Pons (tissue), 1 donor: ENCODE measurements around the gene PTPN6.

ENCODE experiments used
- DNase-seq: peaks from one replicate; pipeline ENCODE4 v3.0.0-alpha.2; 2016; ENCODE audit warnings: low spot score

The PTPN6 gene

GRCh38 chr12:6956021-6956727 is 5.0 kb downstream of the PTPN6 start:
- DNase-seq = no peak

DNA sequence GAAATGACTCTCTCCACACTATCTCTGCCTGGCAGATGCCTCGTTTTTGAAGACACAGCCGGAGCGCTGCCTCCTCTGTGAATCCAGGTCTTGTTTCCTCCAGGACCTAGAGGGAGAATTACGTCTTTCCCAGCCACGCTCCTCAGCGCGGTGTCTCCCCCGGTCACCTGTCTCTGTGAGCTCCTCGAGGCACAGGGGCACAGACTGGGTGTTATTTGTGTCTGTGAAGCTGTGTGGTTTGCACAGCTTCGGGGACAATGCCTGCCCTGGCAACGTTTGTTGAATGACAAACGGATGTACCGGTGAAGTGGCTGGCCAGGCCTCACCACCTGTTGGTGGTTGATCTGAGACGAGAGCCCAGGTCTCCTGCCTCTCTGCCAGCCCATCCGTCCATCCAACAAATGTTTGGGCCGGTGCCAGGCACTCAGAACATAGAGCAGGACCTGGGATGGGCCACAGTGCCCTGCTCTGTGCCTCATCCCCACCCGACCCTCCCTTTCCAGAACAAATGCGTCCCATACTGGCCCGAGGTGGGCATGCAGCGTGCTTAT is 6.1 kb downstream of the PTPN6 start:
- DNase-seq = no peak

- DNase-seq = no peak
Observed at GRCh38 chr12:6957741-6958608, 6.8 kb downstream of the PTPN6 start.

DNA sequence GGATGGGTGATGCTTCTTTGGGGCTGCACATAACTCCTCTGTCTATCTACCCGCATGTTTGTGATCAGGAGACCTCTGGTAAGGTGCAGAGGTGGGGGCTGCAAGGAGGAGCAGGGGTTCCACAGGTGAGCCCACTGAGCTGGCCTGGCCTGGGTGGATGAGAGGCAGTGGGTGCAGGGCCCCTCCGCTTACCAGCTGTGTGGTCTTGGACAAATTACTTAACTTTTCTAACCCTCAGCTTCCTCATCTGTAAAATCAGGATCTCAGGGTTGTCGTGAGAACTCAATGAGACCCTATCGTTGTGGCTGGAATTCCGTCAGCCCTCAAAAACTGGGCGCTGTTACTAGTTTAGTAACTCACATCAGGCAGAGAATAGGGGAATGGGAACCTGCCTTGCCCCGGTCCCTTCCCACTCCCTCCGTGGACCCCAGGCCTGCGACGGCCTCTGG is 7.5 kb downstream of the PTPN6 start:
- DNase-seq = no peak

DNA sequence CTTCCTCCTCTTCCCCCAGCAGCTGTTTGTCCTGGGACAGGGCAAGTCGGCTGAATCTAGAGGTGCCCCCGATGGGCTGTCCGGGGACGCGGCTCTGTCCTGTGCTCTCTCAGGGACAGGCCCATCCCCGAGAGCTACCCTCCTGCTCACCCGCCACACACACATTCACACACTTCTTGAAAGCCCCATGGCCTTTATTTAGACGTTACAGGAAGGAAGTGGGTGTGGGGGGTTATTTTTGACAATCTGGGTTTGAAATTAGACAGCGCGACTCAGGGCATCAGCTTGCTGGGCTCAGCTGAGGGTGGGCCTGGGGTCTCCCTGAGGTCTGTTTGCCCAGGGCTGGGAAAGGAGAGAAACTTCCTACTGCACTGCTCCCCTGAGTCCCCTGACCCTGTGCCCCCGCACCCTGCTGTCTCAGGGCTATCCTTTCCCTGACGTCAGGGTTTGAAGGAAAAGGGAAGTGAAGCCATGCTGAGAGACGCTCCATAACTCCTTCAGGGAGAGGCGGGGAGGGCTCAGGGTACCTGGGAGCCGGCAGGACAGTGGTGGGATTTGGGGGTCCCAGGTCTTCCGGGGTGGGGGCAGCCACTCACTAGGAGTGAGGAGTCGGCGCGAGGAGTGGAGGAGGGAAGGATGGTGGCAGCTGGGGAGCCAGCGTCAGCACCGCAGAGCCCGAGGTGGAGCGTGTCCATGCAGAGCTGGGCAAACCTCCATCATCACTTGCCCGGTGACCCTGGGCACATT is 8.1 kb downstream of the PTPN6 start:
- peak; percentile 69 for DNase-seq

- DNase-seq = no peak
Observed at GRCh38 chr12:6959805-6960592, 8.8 kb downstream of the PTPN6 start.

- no peak for DNase-seq
Observed at GRCh38 chr12:6960593-6961277, 9.6 kb downstream of the PTPN6 start.

DNA sequence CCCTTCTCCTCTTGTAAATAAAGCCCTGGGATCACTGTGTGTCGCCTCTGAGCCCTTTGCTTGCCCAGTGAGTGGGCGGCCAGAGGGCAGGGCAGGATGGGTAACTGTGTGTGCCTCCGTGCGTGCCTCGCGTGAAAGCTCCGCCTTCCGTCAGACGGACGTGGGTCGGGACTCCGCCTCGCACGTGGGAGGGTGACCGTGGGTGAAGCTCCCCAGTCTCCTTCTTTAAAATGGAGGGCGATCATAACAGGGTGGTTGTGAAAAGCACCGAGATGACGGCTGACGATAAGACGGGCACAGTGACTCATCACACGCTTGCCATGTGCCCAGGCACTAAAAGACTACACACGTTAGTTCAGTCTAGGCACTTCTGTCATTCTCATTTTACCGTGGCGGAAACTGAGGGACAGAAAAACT is 10.1 kb downstream of the PTPN6 start:
- no peak for DNase-seq

DNA sequence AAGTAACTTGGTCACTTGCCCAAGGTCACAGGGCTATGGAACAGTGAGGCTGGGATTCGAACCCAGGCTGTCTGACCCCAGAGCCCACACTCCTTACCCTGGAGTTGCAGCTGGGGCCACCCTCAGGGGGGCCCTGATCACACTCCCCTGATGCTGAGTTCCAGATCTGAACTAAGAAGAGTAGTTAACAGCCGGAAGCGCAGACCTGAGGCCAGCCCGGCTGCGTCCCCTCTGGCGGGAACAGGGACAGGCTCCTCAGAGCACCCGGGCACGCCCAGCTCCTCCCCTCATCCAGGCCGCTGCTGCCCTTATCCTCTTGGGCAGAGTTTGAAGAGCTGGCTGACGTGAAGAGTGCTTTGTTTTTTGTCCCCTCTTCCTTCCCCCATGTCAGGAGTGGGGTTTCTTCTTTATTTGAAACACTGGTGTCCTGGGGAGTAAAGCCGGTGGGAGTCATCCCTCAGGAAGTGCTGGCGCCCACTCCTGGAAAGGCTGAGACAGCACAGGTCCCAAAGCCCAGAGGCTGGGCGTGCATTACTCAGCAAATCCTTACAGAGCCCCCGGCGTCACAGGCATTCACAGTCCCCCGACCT is 10.6 kb downstream of the PTPN6 start:
- DNase-seq = no peak

- DNase-seq = no peak
Observed at GRCh38 chr12:6962285-6963015, 11.3 kb downstream of the PTPN6 start.

DNA sequence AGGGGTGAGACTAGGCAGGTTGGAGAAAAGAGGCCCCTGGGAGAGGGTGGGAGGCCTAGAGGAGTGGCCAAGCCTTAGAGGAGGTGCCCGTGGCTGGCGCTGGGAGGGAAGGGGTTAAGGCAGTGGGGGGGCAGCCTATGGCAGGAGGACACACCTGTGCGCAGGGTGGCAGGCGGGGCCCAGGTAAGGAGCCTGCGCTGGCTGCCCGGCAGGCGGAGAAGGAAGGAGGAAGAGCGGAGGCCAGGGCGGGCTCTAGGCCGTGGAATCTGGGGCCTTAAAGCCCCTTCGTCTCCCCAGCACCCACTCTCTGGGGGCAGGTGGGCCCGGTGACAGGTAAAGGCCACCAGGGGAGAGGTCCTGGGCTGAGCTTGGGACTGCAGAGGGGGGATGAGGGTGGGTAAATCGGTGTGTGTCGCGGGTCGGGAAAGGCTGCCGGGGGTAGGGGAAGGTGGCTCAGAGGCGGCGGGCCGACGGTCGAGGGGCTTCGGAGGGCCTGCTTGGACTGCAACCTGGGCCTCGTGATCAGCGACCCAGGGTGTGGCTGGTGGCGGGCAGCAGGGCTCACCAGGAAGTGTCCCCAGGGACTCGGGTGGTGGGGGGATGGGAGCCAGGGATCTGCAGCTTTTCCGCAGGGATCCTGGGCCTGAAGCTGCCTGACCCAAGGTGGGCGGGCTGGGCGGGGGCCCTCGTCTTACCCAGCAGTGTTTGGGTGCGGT is 12.0 kb downstream of the PTPN6 start:
- DNase-seq = no peak

DNA sequence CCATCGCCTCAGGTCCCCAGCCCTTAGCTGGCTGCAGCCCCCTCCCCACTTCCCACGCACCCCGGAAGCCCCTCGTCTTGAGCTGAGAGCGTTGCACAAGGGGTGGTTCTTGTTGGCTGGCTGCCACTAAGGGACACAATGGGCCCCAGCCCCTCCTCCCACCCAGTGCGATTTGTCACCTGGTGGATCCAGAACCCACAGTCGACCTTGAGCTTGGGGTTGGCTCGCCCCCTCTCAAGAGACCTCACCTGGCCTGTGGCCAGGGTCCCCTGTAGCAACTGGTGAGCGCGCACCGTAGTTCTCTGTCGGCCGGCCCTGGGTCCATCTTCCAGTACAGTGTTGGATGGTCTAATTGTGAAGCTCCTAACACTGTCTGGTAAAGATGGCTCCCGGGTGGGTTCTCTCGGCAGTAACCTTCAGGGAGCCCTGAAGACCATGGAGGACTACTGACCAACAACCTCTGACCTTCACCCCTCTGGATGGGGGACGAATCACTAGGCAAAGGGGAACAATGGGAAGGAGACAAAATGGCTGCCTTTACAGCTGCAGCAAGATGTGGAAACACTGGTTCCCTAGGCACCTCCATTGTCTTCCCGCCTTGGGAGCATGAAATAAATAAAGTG is 12.7 kb downstream of the PTPN6 start:
- DNase-seq = no peak

- no peak for DNase-seq
Observed at GRCh38 chr12:6964605-6965025, 13.5 kb downstream of the PTPN6 start.

DNA sequence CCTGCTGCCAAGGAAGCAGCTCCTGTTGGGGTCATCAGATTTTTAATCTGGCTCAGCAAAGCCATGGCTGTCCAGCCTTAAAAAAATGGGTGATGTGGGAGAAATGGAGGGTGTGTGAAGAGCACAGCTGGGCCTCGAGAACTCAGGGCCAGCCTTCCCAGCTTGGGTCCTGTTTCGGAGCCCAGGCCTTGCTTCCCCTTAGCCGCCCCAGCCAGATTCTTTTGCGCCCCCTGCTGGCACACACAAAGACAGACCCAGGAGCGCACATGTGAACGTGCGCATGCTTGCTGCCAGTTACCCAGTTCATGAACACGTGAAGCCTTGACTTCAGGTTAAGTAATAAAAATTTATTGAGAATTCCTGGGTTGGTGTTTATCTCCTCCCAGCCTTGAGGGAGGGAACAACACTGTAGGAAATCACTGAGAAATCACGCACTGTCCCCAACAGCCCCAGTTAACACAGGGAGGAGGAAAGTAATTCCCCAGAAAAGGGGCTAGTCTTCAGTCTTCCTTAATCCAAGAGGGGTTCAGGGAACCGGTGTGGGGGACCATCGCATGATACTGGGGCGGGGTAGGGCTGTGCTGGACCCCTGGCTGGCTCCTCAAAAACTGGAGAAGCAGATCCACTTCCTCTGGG is 14.0 kb downstream of the PTPN6 start:
- peak; percentile 86 for DNase-seq

- no peak for DNase-seq
Observed at GRCh38 chr12:6965714-6966113, 14.6 kb downstream of the PTPN6 start.

DNA sequence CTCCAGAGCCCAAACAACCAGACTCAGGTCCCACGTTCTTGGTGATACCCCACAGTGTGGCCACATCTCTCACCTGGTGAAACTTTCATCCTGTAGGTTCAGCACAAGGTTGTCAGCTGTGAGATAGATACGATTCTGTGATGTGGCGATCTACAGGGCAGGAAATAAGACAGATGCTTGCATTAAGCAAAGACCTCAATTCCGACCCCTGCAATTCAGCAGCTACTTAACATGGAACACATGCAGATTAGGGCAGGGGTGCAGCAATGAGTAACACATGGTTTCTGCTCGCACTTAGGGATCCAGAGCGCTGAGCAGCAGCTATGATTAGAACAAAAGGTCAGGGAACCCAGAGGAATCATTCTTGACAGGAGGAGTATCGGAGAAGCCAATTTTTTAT is 15.2 kb downstream of the PTPN6 start:
- DNase-seq = no peak

- no peak for DNase-seq
Observed at GRCh38 chr12:6967651-6968100, 16.5 kb downstream of the PTPN6 start.

DNA sequence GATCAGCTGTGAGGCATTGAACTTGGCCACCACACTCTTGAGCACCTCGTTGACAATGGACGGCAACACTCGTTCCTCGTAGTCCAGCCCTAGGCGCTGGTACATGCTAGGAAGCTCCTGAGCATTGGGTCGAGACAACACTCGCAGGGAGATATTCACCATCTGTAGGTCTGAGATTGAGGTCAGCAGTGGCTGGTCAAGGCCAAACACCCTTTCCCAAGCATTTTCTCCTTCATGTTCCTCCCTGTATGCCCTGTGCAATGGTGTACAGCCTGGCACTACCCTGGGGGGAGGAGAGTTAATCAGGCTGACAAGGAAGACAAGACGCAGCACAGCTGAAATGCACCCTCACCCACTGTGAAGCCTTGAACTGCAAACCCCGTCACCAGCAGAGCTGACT is 17.3 kb downstream of the PTPN6 start:
- DNase-seq = no peak
